MG63 (cell line): Measurements from ENCODE around the gene RFX4. TPM values are rescaled to one million over a fixed set of nuclear protein-coding genes. Genes with fewer than 3 reads are reported as not detected.
"Not testable (repeated sequence)": the region's sequence is repeated elsewhere in the genome, so short reads cannot be mapped to it uniquely, and the experiment has no call there.

ENCODE experiments used
- DNase-seq: peaks from one replicate; pipeline ENCODE4 v3.0.0-alpha.2; 2020
- H3K27me3 ChIP-seq: fragments of 250-450 bp; sonication (Bioruptor Pico); 2 replicates; pipeline ENCODE4 v1.5.1; 2020; ENCODE audit warnings: mild to moderate bottlenecking, moderate library complexity
- H3K36me3 ChIP-seq: fragments of 250-450 bp; sonication (Bioruptor Pico); 2 replicates; pipeline ENCODE4 v1.5.1; 2020; ENCODE audit warnings: mild to moderate bottlenecking, moderate library complexity
- H3K4me3 ChIP-seq: fragments of 250-450 bp; sonication (Bioruptor Pico); 2 replicates; pipeline ENCODE4 v1.5.1; 2020; ENCODE audit warnings: mild to moderate bottlenecking, moderate library complexity
- H3K9me3 ChIP-seq: fragments of 250-450 bp; sonication (Bioruptor Pico); 2 replicates; pipeline ENCODE4 v1.5.1; 2020; ENCODE audit warnings: mild to moderate bottlenecking, moderate library complexity
- total RNA-seq: library from RNA; depleted of rRNA; stranded (reverse); fragments of >200 nt; shearing (Covaris generic); gene quantifications from 2 replicates; pipeline ENCODE4 v1.2.3, GENCODE V29; 2014; ENCODE audit warnings: low replicate concordance

RFX4 gene
- total RNA-seq, 1 experiment from 2014 or later: not detected

GRCh38 chr12:106723416-106723815 is 140.6 kb downstream of the RFX4 start:
- Histone ChIP-seq H3K27me3 (peaks cover 3% of the 10 kb centered on the region; the same call in 1 of the 2 replicates), H3K36me3 (no peaks in the 10 kb centered on the region), H3K9me3 (peaks cover 3% of the 10 kb centered on the region; the same call in 1 of the 2 replicates), H3K4me3 (no peak overlapping the region)
- DNase-seq: no peak

DNA sequence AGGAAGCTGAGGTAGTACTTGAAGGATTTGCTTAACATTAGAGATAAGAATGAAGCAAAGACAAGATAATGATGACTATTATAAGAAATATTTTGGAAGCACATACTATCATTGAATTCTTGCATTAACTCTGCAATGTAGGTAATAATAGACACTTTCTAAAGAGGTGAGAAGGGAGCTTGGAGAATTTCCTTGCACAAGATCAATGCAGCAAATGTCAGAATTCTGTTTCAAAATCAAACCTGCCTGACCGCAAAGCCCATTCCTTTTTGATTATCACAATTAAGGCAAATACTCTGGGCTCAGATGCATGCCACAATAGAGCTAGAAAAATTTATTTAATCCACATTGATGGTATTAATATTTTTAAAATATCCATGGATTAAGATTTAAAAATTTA is 141.3 kb downstream of the RFX4 start:
- Histone ChIP-seq H3K4me3 (no peak overlapping the region), H3K9me3 (peaks cover 3% of the 10 kb centered on the region; the same call in 1 of the 2 replicates), H3K36me3 (no peaks in the 10 kb centered on the region), H3K27me3 (peaks cover 3% of the 10 kb centered on the region; the same call in 1 of the 2 replicates)
- no peak for DNase-seq

DNA sequence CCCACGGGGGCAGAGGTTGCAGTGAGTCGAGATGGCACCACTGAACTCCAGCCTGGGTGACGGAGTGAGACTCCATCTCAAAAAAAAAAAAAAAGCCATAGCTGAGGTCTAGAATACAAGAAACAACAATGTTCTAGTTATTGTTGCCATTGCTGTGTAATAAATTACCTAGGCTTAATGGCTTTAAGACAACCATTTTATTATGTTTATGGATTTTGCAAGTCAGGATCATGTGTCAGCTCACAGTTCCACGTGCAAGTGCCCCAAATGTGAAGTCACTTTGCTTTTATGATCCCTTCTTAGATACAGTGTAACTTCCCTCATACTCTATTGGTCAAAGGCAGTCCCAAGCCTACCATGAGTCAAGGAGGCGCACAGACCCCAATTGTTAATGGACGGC is 142.1 kb downstream of the RFX4 start:
- H3K36me3 ChIP-seq: no peaks in the 10 kb centered on the region
- no peak overlapping the region for H3K4me3 ChIP-seq
- H3K9me3 ChIP-seq: peaks cover 3% of the 10 kb centered on the region; the same call in 1 of the 2 replicates
- DNase-seq: no peak
- peaks cover 3% of the 10 kb centered on the region; the same call in 1 of the 2 replicates for H3K27me3 ChIP-seq

- H3K9me3 ChIP-seq, DNase-seq, H3K4me3 ChIP-seq, H3K36me3 ChIP-seq, H3K27me3 ChIP-seq: not testable (repeated sequence)
Measured at GRCh38 chr12:106726603-106727202, 143.9 kb downstream of the RFX4 start.

DNA sequence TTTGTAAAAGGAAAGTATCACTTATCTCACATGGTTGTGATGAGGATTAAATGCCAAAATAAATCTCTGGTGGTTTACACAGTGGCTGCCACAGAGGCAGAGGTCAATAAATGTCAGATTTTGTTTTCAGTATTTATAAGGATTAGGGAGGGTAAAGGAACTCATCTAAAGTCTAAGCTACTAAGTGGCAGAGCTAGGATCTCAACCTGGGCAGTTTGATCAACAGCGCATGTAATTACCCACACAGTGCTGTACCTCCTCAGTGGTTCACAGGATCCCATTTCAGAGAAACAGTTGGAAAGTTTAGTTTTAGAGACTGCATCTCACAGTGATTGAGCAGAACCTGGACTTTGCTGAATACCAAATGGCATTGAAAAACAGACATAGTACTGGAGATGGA is 146.8 kb downstream of the RFX4 start:
- DNase-seq: no peak
- H3K27me3 ChIP-seq: no peaks in the 10 kb centered on the region
- H3K36me3 ChIP-seq: no peaks in the 10 kb centered on the region
- peaks cover 3% of the 10 kb centered on the region; the same call in 1 of the 2 replicates for H3K9me3 ChIP-seq
- no peak overlapping the region for H3K4me3 ChIP-seq

DNA sequence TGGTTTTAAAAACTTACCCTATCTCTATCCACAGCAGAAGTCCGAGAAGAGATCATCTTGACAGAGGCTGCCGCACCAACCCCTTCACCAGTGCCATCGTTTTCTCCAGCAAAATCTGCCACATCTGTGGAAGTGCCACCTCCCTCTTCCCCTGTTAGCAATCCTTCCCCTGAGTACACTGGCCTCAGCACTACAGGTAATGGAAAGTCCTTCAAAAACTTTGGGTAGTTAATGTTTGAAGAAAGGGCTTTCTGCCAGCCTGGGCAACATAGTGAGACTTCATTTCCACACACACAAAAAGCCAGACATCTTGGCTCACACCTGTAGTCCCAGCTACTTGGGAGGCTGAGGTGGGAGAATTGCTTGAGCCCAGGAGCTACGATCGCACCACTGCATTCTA is 150.1 kb downstream of the RFX4 start:
- Histone ChIP-seq H3K36me3 (no peaks in the 10 kb centered on the region), H3K4me3 (no peak overlapping the region), H3K27me3 (no peaks in the 10 kb centered on the region), H3K9me3 (no peaks in the 10 kb centered on the region)
- DNase-seq: no peak

DNA sequence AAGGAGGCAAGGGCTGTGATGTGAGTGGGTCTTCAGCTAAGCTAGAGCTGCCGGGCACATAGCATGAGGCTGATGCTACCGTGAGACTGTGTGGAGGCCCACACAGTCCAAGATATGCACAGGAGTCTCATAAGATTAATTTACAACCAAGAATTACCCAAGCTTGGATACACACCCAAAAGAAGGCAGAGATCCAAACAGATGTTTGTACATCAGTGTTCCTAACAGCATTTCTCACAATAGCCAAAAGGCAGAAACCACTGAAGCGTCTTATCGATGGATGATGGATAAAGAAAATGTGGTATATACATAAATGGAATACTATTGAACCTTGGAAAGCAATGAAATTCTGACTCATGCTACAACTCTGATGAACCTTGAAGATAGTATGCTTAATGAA is 150.9 kb downstream of the RFX4 start:
- H3K36me3 ChIP-seq: no peaks in the 10 kb centered on the region
- no peaks in the 10 kb centered on the region for H3K9me3 ChIP-seq
- H3K27me3 ChIP-seq: no peaks in the 10 kb centered on the region
- no peak for DNase-seq
- H3K4me3 ChIP-seq: no peak overlapping the region

- Histone ChIP-seq H3K36me3 (no peaks in the 10 kb centered on the region), H3K27me3 (no peaks in the 10 kb centered on the region; the same call in 1 of the 2 replicates), H3K4me3 (no peak overlapping the region), H3K9me3 (no peaks in the 10 kb centered on the region)
- no peak for DNase-seq
Measured at GRCh38 chr12:106736051-106736957, 153.5 kb downstream of the RFX4 start.

GRCh38 chr12:106739318-106739717 is 156.5 kb downstream of the RFX4 start:
- no peak overlapping the region for H3K4me3 ChIP-seq
- H3K36me3 ChIP-seq: no peaks in the 10 kb centered on the region
- H3K9me3 ChIP-seq: no peaks in the 10 kb centered on the region
- no peak for DNase-seq
- H3K27me3 ChIP-seq: peaks cover 3% of the 10 kb centered on the region; the same call in 1 of the 2 replicates

DNA sequence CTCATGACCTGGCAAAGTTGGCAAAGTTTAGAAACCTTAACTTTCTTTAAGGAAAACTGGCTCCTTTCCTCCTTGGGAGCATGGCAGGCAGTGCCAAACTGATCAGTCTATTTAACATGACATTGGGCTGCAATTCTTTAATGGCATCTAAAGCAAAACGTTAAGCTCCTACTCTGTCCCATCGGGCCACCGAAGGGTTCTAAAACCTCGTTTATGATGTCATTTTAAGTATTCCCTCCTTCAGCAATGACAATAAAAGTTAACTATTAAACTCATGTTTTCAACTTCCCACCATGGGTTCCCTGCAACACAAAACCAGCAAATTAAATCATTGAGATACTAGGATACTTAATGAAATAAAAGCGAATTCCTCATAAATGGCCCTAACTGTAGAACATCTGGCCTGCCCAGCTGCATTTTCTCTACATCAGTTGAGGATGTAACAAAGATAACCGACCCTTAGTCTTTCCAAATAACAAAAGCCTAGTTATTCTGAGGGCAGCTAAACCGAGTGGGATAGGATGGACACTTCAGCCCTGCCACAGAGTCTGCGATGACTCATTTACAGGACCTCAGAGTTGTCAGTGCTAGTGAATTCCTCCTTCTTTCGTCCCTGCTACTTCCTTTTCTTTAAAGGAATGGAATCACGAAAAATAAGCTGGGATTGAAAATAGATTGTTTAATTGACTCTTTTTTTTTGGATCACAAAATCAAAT is 157.2 kb downstream of the RFX4 start:
- no peak for DNase-seq
- H3K9me3 ChIP-seq: no peaks in the 10 kb centered on the region
- H3K36me3 ChIP-seq: no peaks in the 10 kb centered on the region
- H3K27me3 ChIP-seq: peaks cover 3% of the 10 kb centered on the region; the same call in 1 of the 2 replicates
- H3K4me3 ChIP-seq: no peak overlapping the region

DNA sequence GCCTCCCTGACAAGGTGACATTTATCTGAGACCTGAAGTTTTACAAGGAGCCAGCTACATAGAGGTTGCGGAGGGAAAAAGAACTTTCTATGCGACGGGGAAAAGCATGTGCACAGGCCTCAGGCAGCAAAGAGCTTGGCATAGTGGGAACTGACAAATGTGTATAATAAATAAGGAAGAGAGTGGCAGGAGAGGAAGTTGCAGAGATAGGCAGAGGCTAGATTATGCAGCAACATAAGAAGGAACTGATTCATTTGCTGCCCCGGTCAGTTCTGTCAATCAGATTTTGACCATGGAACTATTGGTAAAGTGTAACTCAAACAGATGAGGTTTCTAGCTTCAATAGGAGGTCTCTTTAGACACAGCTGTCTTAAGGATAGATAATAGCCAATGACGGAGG is 158.0 kb downstream of the RFX4 start:
- Histone ChIP-seq H3K36me3 (no peaks in the 10 kb centered on the region), H3K4me3 (no peak overlapping the region), H3K9me3 (no peaks in the 10 kb centered on the region), H3K27me3 (peaks cover 3% of the 10 kb centered on the region; the same call in 1 of the 2 replicates)
- DNase-seq: no peak

- no peaks in the 10 kb centered on the region for H3K36me3 ChIP-seq
- DNase-seq: no peak
- peaks cover 3% of the 10 kb centered on the region; the same call in 1 of the 2 replicates for H3K27me3 ChIP-seq
- no peak overlapping the region for H3K4me3 ChIP-seq
- no peaks in the 10 kb centered on the region for H3K9me3 ChIP-seq
Measured at GRCh38 chr12:106741247-106741646, 158.4 kb downstream of the RFX4 start.

GRCh38 chr12:106743270-106743988 is 160.6 kb downstream of the RFX4 start:
- Histone ChIP-seq H3K9me3 (no peaks in the 10 kb centered on the region), H3K36me3 (no peaks in the 10 kb centered on the region), H3K27me3 (peaks cover 3% of the 10 kb centered on the region; the same call in 1 of the 2 replicates), H3K4me3 (no peak overlapping the region)
- DNase-seq: no peak

GRCh38 chr12:106744600-106744999 is 161.8 kb downstream of the RFX4 start:
- no peaks in the 10 kb centered on the region for H3K36me3 ChIP-seq
- peaks cover 3% of the 10 kb centered on the region; the same call in 1 of the 2 replicates for H3K27me3 ChIP-seq
- DNase-seq: no peak
- H3K9me3 ChIP-seq: no peaks in the 10 kb centered on the region
- no peak overlapping the region for H3K4me3 ChIP-seq

DNA sequence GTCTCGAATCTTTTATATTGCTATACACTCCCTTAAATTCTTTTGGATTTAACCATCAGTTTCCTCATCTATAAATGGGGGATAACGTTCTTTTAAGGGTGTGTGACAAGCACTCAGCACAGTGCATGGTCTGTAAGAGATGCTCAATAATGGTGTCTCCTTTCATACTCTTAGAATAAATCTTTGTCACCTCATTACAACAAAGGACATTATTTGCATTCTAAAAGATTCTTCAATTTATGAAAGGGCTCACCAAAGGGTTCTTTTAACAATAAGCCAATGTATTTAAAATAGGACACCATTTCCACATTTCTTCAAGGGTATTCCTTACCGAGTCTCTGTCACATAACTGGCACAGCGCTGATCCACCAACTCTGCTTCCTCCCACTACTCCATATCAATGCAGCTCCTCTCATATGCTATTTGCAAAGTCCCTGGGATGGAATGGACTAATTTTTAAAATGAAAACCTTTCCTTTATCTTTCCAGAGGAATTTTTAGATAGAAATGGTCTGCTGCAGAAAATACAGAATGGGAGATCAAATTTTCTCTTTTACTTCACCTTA is 162.5 kb downstream of the RFX4 start:
- Histone ChIP-seq H3K9me3 (no peaks in the 10 kb centered on the region), H3K36me3 (no peaks in the 10 kb centered on the region), H3K27me3 (peaks cover 3% of the 10 kb centered on the region; the same call in 1 of the 2 replicates), H3K4me3 (no peak overlapping the region)
- no peak for DNase-seq

DNA sequence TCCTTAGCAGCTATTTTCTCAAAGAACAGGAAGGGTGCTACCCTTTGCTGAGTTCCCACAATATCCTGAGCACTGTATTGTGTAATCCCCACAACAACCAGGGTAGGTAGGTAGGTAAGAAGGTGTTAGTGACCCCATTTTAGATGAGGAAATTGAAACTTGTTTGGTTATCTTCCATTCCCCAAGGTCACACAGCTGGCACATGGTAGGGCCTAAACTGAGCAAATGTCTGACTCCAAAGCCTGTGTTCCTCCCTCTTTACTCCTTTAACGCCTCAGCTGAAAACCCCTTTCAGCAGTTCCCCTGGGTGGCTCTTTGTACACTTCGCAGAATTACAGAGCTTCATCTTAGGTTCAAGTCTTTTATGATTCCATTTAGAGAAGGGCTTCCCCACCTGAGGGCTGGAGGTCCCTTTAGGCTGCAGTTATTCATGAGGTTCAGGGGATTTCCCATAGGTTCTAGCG is 165.2 kb downstream of the RFX4 start:
- Histone ChIP-seq H3K36me3 (no peaks in the 10 kb centered on the region), H3K27me3 (peaks cover 3% of the 10 kb centered on the region; the same call in 1 of the 2 replicates), H3K9me3 (no peaks in the 10 kb centered on the region), H3K4me3 (no peak overlapping the region)
- DNase-seq: no peak
